GM12878 (cell line): ENCODE data around the gene TMC5. TPM values are rescaled to one million over a fixed set of nuclear protein-coding genes. Genes with fewer than 3 reads are reported as not detected.
"Not testable (repeated sequence)": the region's sequence is repeated elsewhere in the genome, so short reads cannot be mapped to it uniquely, and the experiment has no call there.

ENCODE experiments used
- ATAC-seq: fragments of 200-7000 bp; cut with Tn5 transposase; 3 replicates; pipeline ENCODE4 v1.9.1; 2020; ENCODE audit warnings: mild to moderate bottlenecking, moderate library complexity
- BruUV-seq: library from RNA; stranded (reverse); fragments of 400-500 nt; replicated peaks from 2 replicates; lab custom pipeline; 2021; lab: Mats Ljungman, UMichigan
- CTCF ChIA-PET: fragments of 300-600 bp; sonication (Branson Sonifier 250); formaldehyde crosslinking; extraction: SDS; loops from one replicate; lab custom pipeline; 2021; ENCODE audit warnings: inconsistent platforms; lab: Yijun Ruan, JAX
- POLR2A ChIA-PET: fragments of 350-600 bp; formaldehyde crosslinking; extraction: SDS; loops from one replicate; lab custom pipeline; 2021; ENCODE audit warnings: inconsistent platforms; lab: Charles Lee
- RAD21 ChIA-PET: fragments of 300-600 bp; sonication (Branson Sonifier 250); formaldehyde crosslinking; loops from one replicate; lab custom pipeline; 2023; ENCODE audit warnings: antibody characterized with exemption; ENCODE audit not compliant: unreplicated experiment; lab: Charles Lee
- SMC1A ChIA-PET: fragments of 300-600 bp; sonication (Branson Sonifier 250); formaldehyde crosslinking; loops from one replicate; lab custom pipeline; 2023; ENCODE audit not compliant: unreplicated experiment, uncharacterized antibody; lab: Charles Lee
- DNase-seq: peaks from one replicate; pipeline ENCODE4 v3.0.0-alpha.2; 2011; ENCODE audit warnings: low read depth, low spot score
- FAIRE-seq: peaks from 3 replicates; lab custom pipeline; 2011; peaks lifted over from hg19 to GRCh38; lab: Jason Lieb, UNC
- H2AFZ ChIP-seq: 2 replicates; pipeline ENCODE4 v1.6.0; 2011; ENCODE audit warnings: low read depth, low read length, control low read depth; ENCODE audit not compliant: control insufficient read depth
- H3K27ac ChIP-seq: 2 replicates; pipeline ENCODE4 v1.5.1; 2011; ENCODE audit warnings: control low read depth; ENCODE audit not compliant: control insufficient read depth, insufficient read depth
- H3K27me3 ChIP-seq, 2 experiments: replicated peaks in 1 of 2; 2 replicates each; pipeline versions ENCODE4 v1.6.0 to v1.6.1; 2011; ENCODE audit warnings: low read length in 1 of 2; ENCODE audit not compliant: control insufficient read depth in 2 of 2, insufficient read depth in 2 of 2
- H3K36me3 ChIP-seq, 2 experiments: 2 replicates each; pipeline ENCODE4 v1.5.1; 2011; ENCODE audit warnings: low read length in 1 of 2; ENCODE audit not compliant: control insufficient read depth in 2 of 2, insufficient read depth in 2 of 2
- H3K4me1 ChIP-seq: 2 replicates; pipeline ENCODE4 v1.6.1; 2011; ENCODE audit warnings: mild to moderate bottlenecking, low read length, moderate library complexity, mixed read lengths; ENCODE audit not compliant: control insufficient read depth, insufficient read depth
- H3K4me2 ChIP-seq: 2 replicates; pipeline ENCODE4 v1.6.0; 2011; ENCODE audit warnings: control low read depth; ENCODE audit not compliant: control insufficient read depth, insufficient read depth
- H3K4me3 ChIP-seq: fragments of 200-600 bp; sonication (generic); 2 replicates; pipeline ENCODE4 v1.5.1; 2016
- H3K79me2 ChIP-seq: 2 replicates; pipeline ENCODE4 v1.6.0; 2011; ENCODE audit warnings: low read length; ENCODE audit not compliant: control insufficient read depth, insufficient read depth
- H3K9ac ChIP-seq: 2 replicates; pipeline ENCODE4 v1.8.0; 2011; ENCODE audit warnings: low read length, control low read depth, mixed read lengths; ENCODE audit not compliant: control insufficient read depth, insufficient read depth
- H3K9me3 ChIP-seq: replicated peaks from 3 replicates; pipeline ENCODE4 v1.5.1; 2011; ENCODE audit warnings: mild to moderate bottlenecking, low read length; ENCODE audit not compliant: control insufficient read depth, insufficient read depth
- H4K20me1 ChIP-seq: 2 replicates; pipeline ENCODE4 v1.6.0; 2011; ENCODE audit not compliant: control insufficient read depth, insufficient read depth
- JUNB ChIP-seq: IDR thresholded peaks from 2 replicates; pipeline ENCODE4 v1.6.1; 2016; ENCODE audit warnings: antibody characterized with exemption, mild to moderate bottlenecking
- NR2C2 ChIP-seq: IDR thresholded peaks from 2 replicates; pipeline ENCODE4 v1.6.1; 2011; ENCODE audit warnings: borderline replicate concordance, low read depth; ENCODE audit not compliant: control insufficient read depth, insufficient read length
- NR2F1 ChIP-seq: fragments of 450-650 bp; conservative IDR thresholded peaks from 2 replicates; pipeline ENCODE4 v1.6.1; 2017; ENCODE audit warnings: mild to moderate bottlenecking
- NRF1 ChIP-seq: conservative IDR thresholded peaks from 2 replicates; pipeline ENCODE4 v1.6.1; 2011; ENCODE audit warnings: mild to moderate bottlenecking, low read depth, low read length, improper control_type of control experiment
- WGBS: methylation state at CpG from one replicate; pipeline ENCODE4 v1.1.6; 2016; ENCODE audit warnings: low lambda C conversion rate; ENCODE audit not compliant: insufficient replicate concordance, insufficient coverage; ENCODE audit errors: missing lambda C conversion rate; 5-methylcytosine and 5-hydroxymethylcytosine counted together
- in situ Hi-C: fragments of 300-500 bp; cut with MboI; formaldehyde crosslinking; loops from 9 replicates; pipeline ENCODE4 v1.14.3; 2018; ENCODE audit warnings: mixed read lengths
- intact Hi-C: fragments of 100-400 bp; cut with micrococcal nuclease; formaldehyde crosslinking; loops from one replicate; pipeline ENCODE4 v1.14.2; 2022; ENCODE audit not compliant: unreplicated experiment
- polyA plus RNA-seq, 11 experiments: library from polyadenylated mRNA; depleted of rRNA in 4 of 11; unstranded in 6 of 11; stranded (reverse) in 5 of 11; fragments of >200 nt; fragmentation: Nextera tagmentation in 4 of 11; fragmentation: Illumina TruSeq in 1 of 11; extraction: Ambion mirVana in 4 of 11; extraction: Trizol in 1 of 11; gene quantifications; 1 replicate in 1 of 11; 2 replicates in 10 of 11; pipeline versions ENCODE4 v1.2.1 to v1.2.3, GENCODE V29; 2011 to 2016; ENCODE audit warnings: inconsistent platforms in 2 of 11, missing spikeins in 2 of 11, low read depth in 1 of 11
- total RNA-seq, 4 experiments: library from RNA; depleted of rRNA in 3 of 4; stranded (reverse); fragments of >200 nt in 3 of 4; fragmentation: Illumina TruSeq in 1 of 4; extraction: Trizol in 1 of 4; gene quantifications; 2 replicates each; pipeline versions ENCODE4 v1.2.1 to v1.2.3, GENCODE V29; 2013 to 2021

TMC5 gene
- total and polyA plus RNA-seq, 10 of the 15 experiments (the other 5 are each of a cell fraction or from before 2014, with no cell fraction given): 0.01 to 0.10 (median 0.07) TPM; not detected in 5

GRCh38 chr16:19393226-19394111, 24.2 kb upstream of the TMC5 start:
- in situ Hi-C loops (no loop called here), intact Hi-C loops (no loop called here)
- no peaks in the 10 kb centered on the region for H3K36me3 ChIP-seq
- no peaks in the 10 kb centered on the region for H3K4me1 ChIP-seq
- ChIA-PET POLR2A (no interaction called here), CTCF (interaction anchor here (0.6 to 1.9 kb wide), 3 partner anchors 13 to 109 kb away, joined by 3 to 6 read pairs (median 4); no protein-coding TSS in a partner anchor), RAD21 (no interaction called here), SMC1A (no interaction called here)
- no peaks in the 10 kb centered on the region for H4K20me1 ChIP-seq
- BruUV-seq: no TSS peak
- no peak overlapping the region for H3K9ac ChIP-seq
- H2AFZ ChIP-seq: no peak overlapping the region
- 0 out of 4 replicates have a peak, but pooled peaks cover 0 to 2% of the 10 kb centered on the region in 2 experiments for H3K27me3 ChIP-seq
- ATAC-seq: no peak
- no peak overlapping the region for H3K4me3 ChIP-seq
- H3K79me2 ChIP-seq: no peaks in the 10 kb centered on the region
- no peaks in the 10 kb centered on the region; the same call in 2 of the 3 replicates for H3K9me3 ChIP-seq
- H3K4me2 ChIP-seq: no peak overlapping the region
- 47% methylated on average over 13 of the region's 13 CpGs for WGBS
- TF ChIP-seq NR2F1 (no peak), JUNB (no peak), NRF1 (no peak), NR2C2 (no peak)
- no peak for FAIRE-seq
- no peak overlapping the region for H3K27ac ChIP-seq
- no peak for DNase-seq

- SMC1A ChIA-PET, CTCF ChIA-PET, H3K36me3 ChIP-seq, RAD21 ChIA-PET, intact Hi-C loops, H3K4me3 ChIP-seq, FAIRE-seq, DNase-seq, H3K27me3 ChIP-seq, H3K4me2 ChIP-seq, H3K79me2 ChIP-seq, ATAC-seq, H3K27ac ChIP-seq, H3K9ac ChIP-seq, in situ Hi-C loops, H2AFZ ChIP-seq, POLR2A ChIA-PET, H4K20me1 ChIP-seq, BruUV-seq, H3K9me3 ChIP-seq, H3K4me1 ChIP-seq: not testable (repeated sequence)
- 8% methylated on average over 4 of the region's 4 CpGs for WGBS
These were observed 21.9 kb upstream of the TMC5 start for GRCh38 chr16:19395646-19396267.
